Liver (tissue), 9 donors: ENCODE measurements around the gene HIGD1A. TPM values are rescaled to one million over a fixed set of nuclear protein-coding genes. Genes with fewer than 3 reads are reported as not detected.
A peak's percentile ranks its signal among the peaks of the same experiment; 100 is the strongest.

Experiments
- DNase-seq: peaks from one replicate; pipeline ENCODE4 v3.0.0-alpha.2; 2017; ENCODE audit warnings: low spot score
- H3K27ac ChIP-seq, 2 donors: one replicate each; pipeline ENCODE4 v1.7.0; 2013; ENCODE audit warnings: inconsistent platforms in 2 of 2, low read length in 2 of 2, control low read depth in 1 of 2, low read depth in 1 of 2, mild to moderate bottlenecking in 1 of 2
- H3K27me3 ChIP-seq, 4 donors: one replicate each; pipeline versions ENCODE4 v1.6.1 to v1.7.0; 2013; ENCODE audit warnings: low read length in 3 of 4, inconsistent platforms in 1 of 4, mild to moderate bottlenecking in 1 of 4, moderate library complexity in 1 of 4; ENCODE audit not compliant: control insufficient read depth in 4 of 4, insufficient read depth in 4 of 4
- H3K36me3 ChIP-seq, 4 donors: one replicate each; pipeline versions ENCODE4 v1.6.1 to v1.7.0; 2013; ENCODE audit warnings: low read length in 3 of 4, mild to moderate bottlenecking in 3 of 4, low read depth in 1 of 4, moderate library complexity in 1 of 4; ENCODE audit not compliant: control insufficient read depth in 4 of 4, insufficient read depth in 3 of 4
- H3K4me1 ChIP-seq, 4 donors: one replicate each; pipeline versions ENCODE4 v1.6.1 to v1.7.0; 2013; ENCODE audit warnings: low read length in 3 of 4, mild to moderate bottlenecking in 3 of 4, moderate library complexity in 1 of 4; ENCODE audit not compliant: control insufficient read depth in 4 of 4, insufficient read depth in 4 of 4
- H3K4me3 ChIP-seq, 3 donors: one replicate each; pipeline versions ENCODE4 v1.6.1 to v1.7.0; 2013; ENCODE audit warnings: low read length in 3 of 3, control low read depth in 1 of 3, low read depth in 1 of 3, mild to moderate bottlenecking in 1 of 3
- H3K9ac ChIP-seq, 2 donors: one replicate each; pipeline ENCODE4 v1.7.0; 2013; ENCODE audit warnings: low read length in 2 of 2, mild to moderate bottlenecking in 2 of 2, moderate library complexity in 2 of 2, control low read depth in 1 of 2, low read depth in 1 of 2
- H3K9me3 ChIP-seq, 4 donors: one replicate each; pipeline versions ENCODE4 v1.6.1 to v1.7.0; 2013; ENCODE audit warnings: low read length in 3 of 4; ENCODE audit not compliant: control insufficient read depth in 4 of 4
- FOXA2 ChIP-seq: IDR thresholded peaks from 2 replicates; pipeline ENCODE4 v1.6.1; 2016; ENCODE audit warnings: antibody characterized with exemption
- HNF4A ChIP-seq, 2 donors: conservative IDR thresholded peaks; 2 replicates each; pipeline ENCODE4 v1.6.1; 2016; ENCODE audit warnings: antibody characterized with exemption in 2 of 2, mild to moderate bottlenecking in 2 of 2
- HNF4G ChIP-seq: IDR thresholded peaks from 2 replicates; pipeline ENCODE4 v1.6.1; 2016; ENCODE audit warnings: antibody characterized with exemption
- JUND ChIP-seq, 2 donors: IDR thresholded peaks; 2 replicates each; pipeline ENCODE4 v1.6.1; 2016; ENCODE audit warnings: antibody characterized with exemption in 2 of 2
- NR2F2 ChIP-seq: IDR thresholded peaks from 2 replicates; pipeline ENCODE4 v1.6.1; 2016; ENCODE audit warnings: antibody characterized with exemption
- RAD21 ChIP-seq, 2 donors: IDR thresholded peaks; 2 replicates each; pipeline ENCODE4 v1.6.1; 2016; ENCODE audit warnings: antibody characterized with exemption in 2 of 2, mild to moderate bottlenecking in 2 of 2
- TAF1 ChIP-seq: conservative IDR thresholded peaks from 2 replicates; pipeline ENCODE4 v1.6.1; 2016; ENCODE audit warnings: antibody characterized with exemption, mild to moderate bottlenecking
- YY1 ChIP-seq: IDR thresholded peaks from 2 replicates; pipeline ENCODE4 v1.6.1; 2016; ENCODE audit warnings: antibody characterized with exemption, mild to moderate bottlenecking
- WGBS: extraction: QIAGEN DNeasy Blood & Tissue Kit; methylation state at CpG from one replicate; pipeline ENCODE4 v1.1.7; 2013; 5-methylcytosine and 5-hydroxymethylcytosine counted together
- polyA plus RNA-seq, 2 donors: library from polyadenylated mRNA; stranded (reverse) in 1 of 2; unstranded in 1 of 2; fragments of 200-250 nt in 1 of 2; fragments of >200 nt in 1 of 2; fragmentation: Nextera tagmentation in 1 of 2; extraction: Ambion mirVana in 1 of 2; gene quantifications; one replicate each; pipeline versions ENCODE4 v1.2.1 to v1.2.3, GENCODE V29; 2013 to 2015
- total RNA-seq, 2 donors: library from RNA; depleted of rRNA; stranded (reverse); fragments of >200 nt; gene quantifications; one replicate each; pipeline ENCODE4 v1.2.3, GENCODE V29; 2014
- TF ChIP-seq, protein P1 (sequence below): IDR thresholded peaks from 2 replicates; pipeline ENCODE4 v1.6.1; 2016; ENCODE audit warnings: antibody characterized with exemption, mild to moderate bottlenecking
- TF ChIP-seq, protein P2 (sequence below): fragments of 150-350 bp; IDR thresholded peaks from 2 replicates; pipeline ENCODE4 v1.5.1; 2017; ENCODE audit warnings: improper control_type of control experiment, low read depth, low read length; ENCODE audit not compliant: missing input control
- TF ChIP-seq, protein P3 (sequence below): IDR thresholded peaks from 2 replicates; pipeline ENCODE4 v1.6.1; 2016; ENCODE audit warnings: antibody characterized with exemption
- donor health status: healthy.
- donor health status: healthy.
- donor health status: healthy.
- donor health status: healthy.
- donor health status: healthy.

Gene HIGD1A
- total and polyA plus RNA-seq, 4 donors = 117 to 256 (median 245) TPM

DNA sequence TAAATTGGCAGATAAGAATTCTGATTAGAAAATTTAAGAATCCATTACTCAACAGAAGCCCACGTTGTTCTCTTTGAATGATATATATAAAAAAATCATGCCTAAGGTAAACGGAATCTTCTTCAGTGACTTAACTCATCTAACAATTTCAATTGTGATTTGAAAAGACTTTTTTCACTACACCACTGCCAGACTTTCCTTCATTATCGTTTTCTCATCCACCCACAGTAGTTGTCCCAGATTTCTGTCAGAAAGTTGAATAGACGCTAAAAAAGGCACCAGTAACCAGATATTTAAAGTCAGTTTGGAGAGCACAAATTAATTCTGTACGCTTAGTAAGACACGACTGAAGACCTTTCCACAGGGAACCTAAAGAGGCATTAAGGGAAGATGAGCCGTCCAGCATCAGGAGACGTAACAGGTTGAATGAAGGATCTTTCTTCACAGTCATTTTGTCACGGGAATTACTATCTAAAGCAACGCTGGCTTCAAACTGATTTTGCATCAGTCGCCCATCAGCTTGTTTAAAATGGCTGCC lies 1.3 kb downstream of the HIGD1A start:
- Histone ChIP-seq H3K9me3 (no peaks in the 10 kb centered on the region), H3K27ac (peak overlapping the region; percentile 93 to 95), H3K4me1 (peaks cover 2 to 44% (median 21%) of the 10 kb centered on the region in 4 donors), H3K4me3 (peak overlapping the region; percentile 77 to 88 (median 77)), H3K9ac (peak overlapping the region; percentile 50 to 93), H3K36me3 (no peaks in the 10 kb centered on the region), H3K27me3 (no peaks in the 10 kb centered on the region)
- WGBS = 32% methylated on average over 11 of the region's 11 CpGs
- no peak for DNase-seq
- no peak for TF ChIP-seq HNF4A (conservative IDR thresholded peaks at IDR 0.05)
- TF ChIP-seq, protein P1, sequence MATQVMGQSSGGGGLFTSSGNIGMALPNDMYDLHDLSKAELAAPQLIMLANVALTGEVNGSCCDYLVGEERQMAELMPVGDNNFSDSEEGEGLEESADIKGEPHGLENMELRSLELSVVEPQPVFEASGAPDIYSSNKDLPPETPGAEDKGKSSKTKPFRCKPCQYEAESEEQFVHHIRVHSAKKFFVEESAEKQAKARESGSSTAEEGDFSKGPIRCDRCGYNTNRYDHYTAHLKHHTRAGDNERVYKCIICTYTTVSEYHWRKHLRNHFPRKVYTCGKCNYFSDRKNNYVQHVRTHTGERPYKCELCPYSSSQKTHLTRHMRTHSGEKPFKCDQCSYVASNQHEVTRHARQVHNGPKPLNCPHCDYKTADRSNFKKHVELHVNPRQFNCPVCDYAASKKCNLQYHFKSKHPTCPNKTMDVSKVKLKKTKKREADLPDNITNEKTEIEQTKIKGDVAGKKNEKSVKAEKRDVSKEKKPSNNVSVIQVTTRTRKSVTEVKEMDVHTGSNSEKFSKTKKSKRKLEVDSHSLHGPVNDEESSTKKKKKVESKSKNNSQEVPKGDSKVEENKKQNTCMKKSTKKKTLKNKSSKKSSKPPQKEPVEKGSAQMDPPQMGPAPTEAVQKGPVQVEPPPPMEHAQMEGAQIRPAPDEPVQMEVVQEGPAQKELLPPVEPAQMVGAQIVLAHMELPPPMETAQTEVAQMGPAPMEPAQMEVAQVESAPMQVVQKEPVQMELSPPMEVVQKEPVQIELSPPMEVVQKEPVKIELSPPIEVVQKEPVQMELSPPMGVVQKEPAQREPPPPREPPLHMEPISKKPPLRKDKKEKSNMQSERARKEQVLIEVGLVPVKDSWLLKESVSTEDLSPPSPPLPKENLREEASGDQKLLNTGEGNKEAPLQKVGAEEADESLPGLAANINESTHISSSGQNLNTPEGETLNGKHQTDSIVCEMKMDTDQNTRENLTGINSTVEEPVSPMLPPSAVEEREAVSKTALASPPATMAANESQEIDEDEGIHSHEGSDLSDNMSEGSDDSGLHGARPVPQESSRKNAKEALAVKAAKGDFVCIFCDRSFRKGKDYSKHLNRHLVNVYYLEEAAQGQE = no peak
- TF ChIP-seq YY1 = peak; percentile 91
- TF ChIP-seq, protein P2, sequence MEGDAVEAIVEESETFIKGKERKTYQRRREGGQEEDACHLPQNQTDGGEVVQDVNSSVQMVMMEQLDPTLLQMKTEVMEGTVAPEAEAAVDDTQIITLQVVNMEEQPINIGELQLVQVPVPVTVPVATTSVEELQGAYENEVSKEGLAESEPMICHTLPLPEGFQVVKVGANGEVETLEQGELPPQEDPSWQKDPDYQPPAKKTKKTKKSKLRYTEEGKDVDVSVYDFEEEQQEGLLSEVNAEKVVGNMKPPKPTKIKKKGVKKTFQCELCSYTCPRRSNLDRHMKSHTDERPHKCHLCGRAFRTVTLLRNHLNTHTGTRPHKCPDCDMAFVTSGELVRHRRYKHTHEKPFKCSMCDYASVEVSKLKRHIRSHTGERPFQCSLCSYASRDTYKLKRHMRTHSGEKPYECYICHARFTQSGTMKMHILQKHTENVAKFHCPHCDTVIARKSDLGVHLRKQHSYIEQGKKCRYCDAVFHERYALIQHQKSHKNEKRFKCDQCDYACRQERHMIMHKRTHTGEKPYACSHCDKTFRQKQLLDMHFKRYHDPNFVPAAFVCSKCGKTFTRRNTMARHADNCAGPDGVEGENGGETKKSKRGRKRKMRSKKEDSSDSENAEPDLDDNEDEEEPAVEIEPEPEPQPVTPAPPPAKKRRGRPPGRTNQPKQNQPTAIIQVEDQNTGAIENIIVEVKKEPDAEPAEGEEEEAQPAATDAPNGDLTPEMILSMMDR = no peak
- TF ChIP-seq HNF4G = peak; percentile 5

DNA sequence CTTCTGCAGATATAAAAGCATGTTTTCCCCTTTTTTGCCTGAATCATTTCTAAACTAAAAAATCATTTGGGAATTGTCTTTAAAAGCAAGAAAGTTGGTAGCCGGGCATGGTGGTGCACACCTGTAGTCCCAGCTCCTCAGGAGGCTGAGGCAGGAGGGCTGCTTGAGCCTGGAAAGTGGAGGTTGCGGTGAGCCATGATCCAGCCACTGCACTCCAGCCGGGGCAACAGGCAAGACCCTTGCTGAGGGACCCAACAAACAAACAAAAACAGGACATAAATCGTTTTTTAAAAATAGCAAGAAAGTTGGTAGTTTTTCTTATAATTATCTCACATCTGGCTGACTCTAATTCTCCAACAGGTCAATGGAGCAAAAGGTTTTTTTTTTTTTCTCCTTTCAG lies 2.5 kb downstream of the HIGD1A start:
- no peaks in the 10 kb centered on the region for H3K9me3 ChIP-seq
- no peak for DNase-seq
- 83% methylated on average over 4 of the region's 4 CpGs for WGBS
- peaks cover 2 to 44% (median 21%) of the 10 kb centered on the region in 4 donors for H3K4me1 ChIP-seq
- TF ChIP-seq RAD21 (IDR thresholded peaks at IDR 0.05) = no peak
- no peak for TF ChIP-seq FOXA2
- TF ChIP-seq, protein P1 = no peak
- TF ChIP-seq, protein P3, sequence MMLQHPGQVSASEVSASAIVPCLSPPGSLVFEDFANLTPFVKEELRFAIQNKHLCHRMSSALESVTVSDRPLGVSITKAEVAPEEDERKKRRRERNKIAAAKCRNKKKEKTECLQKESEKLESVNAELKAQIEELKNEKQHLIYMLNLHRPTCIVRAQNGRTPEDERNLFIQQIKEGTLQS = no peak
- TF ChIP-seq NR2F2 = no peak
- TF ChIP-seq JUND (IDR thresholded peaks at IDR 0.05) = no peak
- no peak for TF ChIP-seq TAF1
- no peaks in the 10 kb centered on the region for H3K27me3 ChIP-seq
- H3K36me3 ChIP-seq = no peaks in the 10 kb centered on the region
- peak overlapping the region in 1 of 2 donors; percentile 28 for H3K9ac ChIP-seq
- peak overlapping the region in 1 of 3 donors; percentile 34 for H3K4me3 ChIP-seq
- no peak overlapping the region for H3K27ac ChIP-seq
